GM12878 (cell line): Measurements from ENCODE around the gene TMEM106A. TPM values are rescaled to one million over a fixed set of nuclear protein-coding genes. Genes with fewer than 3 reads are reported as not detected.
A peak's percentile ranks its signal among the peaks of the same experiment; 100 is the strongest.

Source experiments
- ATAC-seq: fragments of 200-7000 bp; cut with Tn5 transposase; 3 replicates; pipeline ENCODE4 v1.9.1; 2020; ENCODE audit warnings: mild to moderate bottlenecking, moderate library complexity
- BruUV-seq: library from RNA; stranded (reverse); fragments of 400-500 nt; replicated peaks from 2 replicates; lab custom pipeline; 2021; lab: Mats Ljungman, UMichigan
- CTCF ChIA-PET: fragments of 300-600 bp; sonication (Branson Sonifier 250); formaldehyde crosslinking; extraction: SDS; loops from one replicate; lab custom pipeline; 2021; ENCODE audit warnings: inconsistent platforms; lab: Yijun Ruan, JAX
- POLR2A ChIA-PET: fragments of 350-600 bp; formaldehyde crosslinking; extraction: SDS; loops from one replicate; lab custom pipeline; 2021; ENCODE audit warnings: inconsistent platforms; lab: Charles Lee
- RAD21 ChIA-PET: fragments of 300-600 bp; sonication (Branson Sonifier 250); formaldehyde crosslinking; loops from one replicate; lab custom pipeline; 2023; ENCODE audit warnings: antibody characterized with exemption; ENCODE audit not compliant: unreplicated experiment; lab: Charles Lee
- SMC1A ChIA-PET: fragments of 300-600 bp; sonication (Branson Sonifier 250); formaldehyde crosslinking; loops from one replicate; lab custom pipeline; 2023; ENCODE audit not compliant: unreplicated experiment, uncharacterized antibody; lab: Charles Lee
- DNase-seq: peaks from one replicate; pipeline ENCODE4 v3.0.0-alpha.2; 2011; ENCODE audit warnings: low read depth, low spot score
- FAIRE-seq: peaks from 3 replicates; lab custom pipeline; 2011; peaks lifted over from hg19 to GRCh38; lab: Jason Lieb, UNC
- H2AFZ ChIP-seq: 2 replicates; pipeline ENCODE4 v1.6.0; 2011; ENCODE audit warnings: low read depth, low read length, control low read depth; ENCODE audit not compliant: control insufficient read depth
- H3K27ac ChIP-seq: 2 replicates; pipeline ENCODE4 v1.5.1; 2011; ENCODE audit warnings: control low read depth; ENCODE audit not compliant: control insufficient read depth, insufficient read depth
- H3K27me3 ChIP-seq, 2 experiments: replicated peaks in 1 of 2; 2 replicates each; pipeline versions ENCODE4 v1.6.0 to v1.6.1; 2011; ENCODE audit warnings: low read length in 1 of 2; ENCODE audit not compliant: control insufficient read depth in 2 of 2, insufficient read depth in 2 of 2
- H3K36me3 ChIP-seq, 2 experiments: 2 replicates each; pipeline ENCODE4 v1.5.1; 2011; ENCODE audit warnings: low read length in 1 of 2; ENCODE audit not compliant: control insufficient read depth in 2 of 2, insufficient read depth in 2 of 2
- H3K4me1 ChIP-seq: 2 replicates; pipeline ENCODE4 v1.6.1; 2011; ENCODE audit warnings: mild to moderate bottlenecking, low read length, moderate library complexity, mixed read lengths; ENCODE audit not compliant: control insufficient read depth, insufficient read depth
- H3K4me2 ChIP-seq: 2 replicates; pipeline ENCODE4 v1.6.0; 2011; ENCODE audit warnings: control low read depth; ENCODE audit not compliant: control insufficient read depth, insufficient read depth
- H3K4me3 ChIP-seq: fragments of 200-600 bp; sonication (generic); 2 replicates; pipeline ENCODE4 v1.5.1; 2016
- H3K79me2 ChIP-seq: 2 replicates; pipeline ENCODE4 v1.6.0; 2011; ENCODE audit warnings: low read length; ENCODE audit not compliant: control insufficient read depth, insufficient read depth
- H3K9ac ChIP-seq: 2 replicates; pipeline ENCODE4 v1.8.0; 2011; ENCODE audit warnings: low read length, control low read depth, mixed read lengths; ENCODE audit not compliant: control insufficient read depth, insufficient read depth
- H3K9me3 ChIP-seq: replicated peaks from 3 replicates; pipeline ENCODE4 v1.5.1; 2011; ENCODE audit warnings: mild to moderate bottlenecking, low read length; ENCODE audit not compliant: control insufficient read depth, insufficient read depth
- H4K20me1 ChIP-seq: 2 replicates; pipeline ENCODE4 v1.6.0; 2011; ENCODE audit not compliant: control insufficient read depth, insufficient read depth
- BMI1 ChIP-seq: fragments of 450-650 bp; IDR thresholded peaks from 2 replicates; pipeline ENCODE4 v1.6.1; 2016; ENCODE audit warnings: mild to moderate bottlenecking, moderate library complexity, borderline replicate concordance
- DPF2 ChIP-seq: fragments of 450-650 bp; IDR thresholded peaks from 2 replicates; pipeline ENCODE4 v1.6.1; 2017; ENCODE audit warnings: mild to moderate bottlenecking
- NFIC ChIP-seq: IDR thresholded peaks from 2 replicates; pipeline ENCODE4 v1.6.1; 2012; ENCODE audit warnings: low read depth, mild to moderate bottlenecking, inconsistent platforms, low read length, moderate library complexity
- NFXL1 ChIP-seq: fragments of 450-650 bp; IDR thresholded peaks from 2 replicates; pipeline ENCODE4 v1.6.1; 2017; ENCODE audit warnings: antibody characterized with exemption, mild to moderate bottlenecking, borderline replicate concordance
- NR2C1 ChIP-seq: fragments of 450-650 bp; IDR thresholded peaks from 2 replicates; pipeline ENCODE4 v1.6.1; 2017; ENCODE audit warnings: antibody characterized with exemption, mild to moderate bottlenecking, moderate library complexity
- NRF1 ChIP-seq: conservative IDR thresholded peaks from 2 replicates; pipeline ENCODE4 v1.6.1; 2011; ENCODE audit warnings: mild to moderate bottlenecking, low read depth, low read length, improper control_type of control experiment
- RAD21 ChIP-seq: IDR thresholded peaks from 2 replicates; pipeline ENCODE4 v1.6.1; 2011; ENCODE audit warnings: mild to moderate bottlenecking, low read depth, low read length, moderate library complexity; ENCODE audit not compliant: insufficient read depth
- RFX5 ChIP-seq: IDR thresholded peaks from 2 replicates; pipeline ENCODE4 v1.6.1; 2011; ENCODE audit warnings: low read depth, low read length, improper control_type of control experiment
- SMAD5 ChIP-seq: IDR thresholded peaks from 2 replicates; pipeline ENCODE4 v1.6.1; 2016; ENCODE audit warnings: antibody characterized with exemption, low read depth
- SMARCA5 ChIP-seq: fragments of 450-650 bp; IDR thresholded peaks from 2 replicates; pipeline ENCODE4 v1.6.1; 2017; ENCODE audit warnings: mild to moderate bottlenecking
- ZSCAN29 ChIP-seq: fragments of 450-650 bp; IDR thresholded peaks from 2 replicates; pipeline ENCODE4 v1.6.1; 2017; ENCODE audit warnings: mild to moderate bottlenecking, moderate library complexity
- ZZZ3 ChIP-seq: IDR thresholded peaks from 2 replicates; pipeline ENCODE4 v1.6.1; 2011; ENCODE audit warnings: low read depth; ENCODE audit not compliant: control insufficient read depth, insufficient read length
- WGBS: methylation state at CpG from one replicate; pipeline ENCODE4 v1.1.6; 2016; ENCODE audit warnings: low lambda C conversion rate; ENCODE audit not compliant: insufficient replicate concordance, insufficient coverage; ENCODE audit errors: missing lambda C conversion rate; 5-methylcytosine and 5-hydroxymethylcytosine counted together
- in situ Hi-C: fragments of 300-500 bp; cut with MboI; formaldehyde crosslinking; loops from 9 replicates; pipeline ENCODE4 v1.14.3; 2018; ENCODE audit warnings: mixed read lengths
- intact Hi-C: fragments of 100-400 bp; cut with micrococcal nuclease; formaldehyde crosslinking; loops from one replicate; pipeline ENCODE4 v1.14.2; 2022; ENCODE audit not compliant: unreplicated experiment
- polyA plus RNA-seq, 11 experiments: library from polyadenylated mRNA; depleted of rRNA in 4 of 11; unstranded in 6 of 11; stranded (reverse) in 5 of 11; fragments of >200 nt; fragmentation: Nextera tagmentation in 4 of 11; fragmentation: Illumina TruSeq in 1 of 11; extraction: Ambion mirVana in 4 of 11; extraction: Trizol in 1 of 11; gene quantifications; 1 replicate in 1 of 11; 2 replicates in 10 of 11; pipeline versions ENCODE4 v1.2.1 to v1.2.3, GENCODE V29; 2011 to 2016; ENCODE audit warnings: inconsistent platforms in 2 of 11, missing spikeins in 2 of 11, low read depth in 1 of 11
- total RNA-seq, 4 experiments: library from RNA; depleted of rRNA in 3 of 4; stranded (reverse); fragments of >200 nt in 3 of 4; fragmentation: Illumina TruSeq in 1 of 4; extraction: Trizol in 1 of 4; gene quantifications; 2 replicates each; pipeline versions ENCODE4 v1.2.1 to v1.2.3, GENCODE V29; 2013 to 2021
- TF ChIP-seq, protein P1 (sequence below): IDR thresholded peaks from 2 replicates; pipeline ENCODE4 v1.6.1; 2011; ENCODE audit warnings: mild to moderate bottlenecking, low read depth, low read length, moderate library complexity; ENCODE audit not compliant: insufficient replicate concordance
- TF ChIP-seq, protein P2 (sequence below): fragments of 450-650 bp; IDR thresholded peaks from 2 replicates; pipeline ENCODE4 v1.6.1; 2017; ENCODE audit warnings: mild to moderate bottlenecking
- TF ChIP-seq, protein P3 (sequence below): fragments of 450-650 bp; IDR thresholded peaks from 2 replicates; pipeline ENCODE4 v1.6.1; 2017; ENCODE audit warnings: antibody characterized with exemption, mild to moderate bottlenecking, moderate library complexity
- TF ChIP-seq, protein P4 (sequence below): IDR thresholded peaks from 2 replicates; pipeline ENCODE4 v1.6.1; 2011; ENCODE audit warnings: borderline replicate concordance, low read depth, mild to moderate bottlenecking, moderate library complexity, low read length; ENCODE audit not compliant: insufficient read depth, poor library complexity, severe bottlenecking
- TF ChIP-seq, protein P5 (sequence below): IDR thresholded peaks from 2 replicates; pipeline ENCODE4 v1.6.1; 2012; ENCODE audit warnings: low read length, inconsistent platforms

TMEM106A gene
- total and polyA plus RNA-seq, 10 of the 15 experiments (the other 5 are each of a cell fraction or from before 2014, with no cell fraction given): 2.3 to 18.7 (median 9.3) TPM

DNA sequence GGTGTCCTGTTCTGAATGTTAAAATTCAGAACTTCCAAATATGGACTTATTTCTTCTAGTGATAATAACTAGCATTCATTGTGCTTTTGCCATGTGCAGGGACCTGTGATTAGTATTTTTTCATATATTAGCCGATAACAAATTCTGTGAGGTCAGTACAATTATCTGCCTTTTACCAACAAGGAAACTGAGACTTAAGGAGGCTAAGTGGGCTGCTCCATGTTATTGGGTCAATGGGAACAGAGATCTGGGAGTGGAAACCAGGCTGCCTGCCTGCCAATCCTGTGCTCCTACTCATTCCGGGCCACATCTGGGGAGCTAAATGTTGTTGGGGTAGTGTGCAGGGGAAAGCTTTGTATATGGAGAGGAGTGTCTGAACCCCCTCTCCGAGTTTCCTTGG is 3.7 kb downstream of the TMEM106A start:
- Histone ChIP-seq H3K79me2 (peaks cover 17% of the 10 kb centered on the region), H3K4me1 (peaks cover 10% of the 10 kb centered on the region), H3K27ac (no peak overlapping the region), H3K4me3 (no peak overlapping the region), H3K36me3 (peaks cover 2 to 14% of the 10 kb centered on the region in 2 experiments; a peak in 3 of 4 replicates), H2AFZ (no peak overlapping the region), H3K9ac (no peak overlapping the region), H4K20me1 (no peaks in the 10 kb centered on the region), H3K27me3 (no peaks in the 10 kb centered on the region), H3K9me3 (no peaks in the 10 kb centered on the region), H3K4me2 (no peak overlapping the region)
- BruUV-seq: TSS peak; percentile 1
- no peak for FAIRE-seq
- ATAC-seq: no peak
- intact Hi-C loops (no loop called here), in situ Hi-C loops (loop anchor here (10.0 to 25.0 kb wide), 9 partner anchors 99 to 1647 kb away; partner anchors contain the start of genes DNAJC7, EIF1, HDAC5 and MEOX1)
- CTCF ChIA-PET: no interaction called here
- POLR2A ChIA-PET: no interaction called here
- DNase-seq: no peak
- WGBS: 100% methylated on average over 3 of the region's 3 CpGs
- SMC1A ChIA-PET: no interaction called here
- TF ChIP-seq, protein P1, sequence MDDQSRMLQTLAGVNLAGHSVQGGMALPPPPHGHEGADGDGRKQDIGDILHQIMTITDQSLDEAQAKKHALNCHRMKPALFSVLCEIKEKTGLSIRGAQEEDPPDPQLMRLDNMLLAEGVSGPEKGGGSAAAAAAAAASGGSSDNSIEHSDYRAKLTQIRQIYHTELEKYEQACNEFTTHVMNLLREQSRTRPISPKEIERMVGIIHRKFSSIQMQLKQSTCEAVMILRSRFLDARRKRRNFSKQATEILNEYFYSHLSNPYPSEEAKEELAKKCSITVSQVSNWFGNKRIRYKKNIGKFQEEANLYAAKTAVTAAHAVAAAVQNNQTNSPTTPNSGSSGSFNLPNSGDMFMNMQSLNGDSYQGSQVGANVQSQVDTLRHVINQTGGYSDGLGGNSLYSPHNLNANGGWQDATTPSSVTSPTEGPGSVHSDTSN: no peak
- TF ChIP-seq NR2C1 (no peak), BMI1 (no peak), RAD21 (no peak), NFXL1 (no peak), RFX5 (no peak), SMAD5 (no peak), ZZZ3 (no peak), NRF1 (no peak), ZSCAN29 (no peak), SMARCA5 (no peak), NFIC (no peak), DPF2 (no peak)
- TF ChIP-seq, protein P2, sequence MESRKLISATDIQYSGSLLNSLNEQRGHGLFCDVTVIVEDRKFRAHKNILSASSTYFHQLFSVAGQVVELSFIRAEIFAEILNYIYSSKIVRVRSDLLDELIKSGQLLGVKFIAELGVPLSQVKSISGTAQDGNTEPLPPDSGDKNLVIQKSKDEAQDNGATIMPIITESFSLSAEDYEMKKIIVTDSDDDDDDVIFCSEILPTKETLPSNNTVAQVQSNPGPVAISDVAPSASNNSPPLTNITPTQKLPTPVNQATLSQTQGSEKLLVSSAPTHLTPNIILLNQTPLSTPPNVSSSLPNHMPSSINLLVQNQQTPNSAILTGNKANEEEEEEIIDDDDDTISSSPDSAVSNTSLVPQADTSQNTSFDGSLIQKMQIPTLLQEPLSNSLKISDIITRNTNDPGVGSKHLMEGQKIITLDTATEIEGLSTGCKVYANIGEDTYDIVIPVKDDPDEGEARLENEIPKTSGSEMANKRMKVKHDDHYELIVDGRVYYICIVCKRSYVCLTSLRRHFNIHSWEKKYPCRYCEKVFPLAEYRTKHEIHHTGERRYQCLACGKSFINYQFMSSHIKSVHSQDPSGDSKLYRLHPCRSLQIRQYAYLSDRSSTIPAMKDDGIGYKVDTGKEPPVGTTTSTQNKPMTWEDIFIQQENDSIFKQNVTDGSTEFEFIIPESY: no peak
- TF ChIP-seq, protein P3, sequence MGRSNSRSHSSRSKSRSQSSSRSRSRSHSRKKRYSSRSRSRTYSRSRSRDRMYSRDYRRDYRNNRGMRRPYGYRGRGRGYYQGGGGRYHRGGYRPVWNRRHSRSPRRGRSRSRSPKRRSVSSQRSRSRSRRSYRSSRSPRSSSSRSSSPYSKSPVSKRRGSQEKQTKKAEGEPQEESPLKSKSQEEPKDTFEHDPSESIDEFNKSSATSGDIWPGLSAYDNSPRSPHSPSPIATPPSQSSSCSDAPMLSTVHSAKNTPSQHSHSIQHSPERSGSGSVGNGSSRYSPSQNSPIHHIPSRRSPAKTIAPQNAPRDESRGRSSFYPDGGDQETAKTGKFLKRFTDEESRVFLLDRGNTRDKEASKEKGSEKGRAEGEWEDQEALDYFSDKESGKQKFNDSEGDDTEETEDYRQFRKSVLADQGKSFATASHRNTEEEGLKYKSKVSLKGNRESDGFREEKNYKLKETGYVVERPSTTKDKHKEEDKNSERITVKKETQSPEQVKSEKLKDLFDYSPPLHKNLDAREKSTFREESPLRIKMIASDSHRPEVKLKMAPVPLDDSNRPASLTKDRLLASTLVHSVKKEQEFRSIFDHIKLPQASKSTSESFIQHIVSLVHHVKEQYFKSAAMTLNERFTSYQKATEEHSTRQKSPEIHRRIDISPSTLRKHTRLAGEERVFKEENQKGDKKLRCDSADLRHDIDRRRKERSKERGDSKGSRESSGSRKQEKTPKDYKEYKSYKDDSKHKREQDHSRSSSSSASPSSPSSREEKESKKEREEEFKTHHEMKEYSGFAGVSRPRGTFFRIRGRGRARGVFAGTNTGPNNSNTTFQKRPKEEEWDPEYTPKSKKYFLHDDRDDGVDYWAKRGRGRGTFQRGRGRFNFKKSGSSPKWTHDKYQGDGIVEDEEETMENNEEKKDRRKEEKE: no peak
- TF ChIP-seq, protein P4, sequence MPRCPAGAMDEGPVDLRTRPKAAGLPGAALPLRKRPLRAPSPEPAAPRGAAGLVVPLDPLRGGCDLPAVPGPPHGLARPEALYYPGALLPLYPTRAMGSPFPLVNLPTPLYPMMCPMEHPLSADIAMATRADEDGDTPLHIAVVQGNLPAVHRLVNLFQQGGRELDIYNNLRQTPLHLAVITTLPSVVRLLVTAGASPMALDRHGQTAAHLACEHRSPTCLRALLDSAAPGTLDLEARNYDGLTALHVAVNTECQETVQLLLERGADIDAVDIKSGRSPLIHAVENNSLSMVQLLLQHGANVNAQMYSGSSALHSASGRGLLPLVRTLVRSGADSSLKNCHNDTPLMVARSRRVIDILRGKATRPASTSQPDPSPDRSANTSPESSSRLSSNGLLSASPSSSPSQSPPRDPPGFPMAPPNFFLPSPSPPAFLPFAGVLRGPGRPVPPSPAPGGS: no peak
- TF ChIP-seq, protein P5, sequence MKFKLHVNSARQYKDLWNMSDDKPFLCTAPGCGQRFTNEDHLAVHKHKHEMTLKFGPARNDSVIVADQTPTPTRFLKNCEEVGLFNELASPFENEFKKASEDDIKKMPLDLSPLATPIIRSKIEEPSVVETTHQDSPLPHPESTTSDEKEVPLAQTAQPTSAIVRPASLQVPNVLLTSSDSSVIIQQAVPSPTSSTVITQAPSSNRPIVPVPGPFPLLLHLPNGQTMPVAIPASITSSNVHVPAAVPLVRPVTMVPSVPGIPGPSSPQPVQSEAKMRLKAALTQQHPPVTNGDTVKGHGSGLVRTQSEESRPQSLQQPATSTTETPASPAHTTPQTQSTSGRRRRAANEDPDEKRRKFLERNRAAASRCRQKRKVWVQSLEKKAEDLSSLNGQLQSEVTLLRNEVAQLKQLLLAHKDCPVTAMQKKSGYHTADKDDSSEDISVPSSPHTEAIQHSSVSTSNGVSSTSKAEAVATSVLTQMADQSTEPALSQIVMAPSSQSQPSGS: no peak
- RAD21 ChIA-PET: no interaction called here
